GM21576 (cell line): ENCODE results near the gene TANGO6.
"Not testable (repeated sequence)": the region's sequence is repeated elsewhere in the genome, so short reads cannot be mapped to it uniquely, and the experiment has no call there.

Experiments used
- ATAC-seq: cut with Tn5 transposase; IDR thresholded peaks from one replicate; pipeline ENCODE4 v1.9.1; 2021; ENCODE audit warnings: mild to moderate bottlenecking, moderate library complexity; ENCODE audit not compliant: unreplicated experiment

TANGO6 gene

DNA sequence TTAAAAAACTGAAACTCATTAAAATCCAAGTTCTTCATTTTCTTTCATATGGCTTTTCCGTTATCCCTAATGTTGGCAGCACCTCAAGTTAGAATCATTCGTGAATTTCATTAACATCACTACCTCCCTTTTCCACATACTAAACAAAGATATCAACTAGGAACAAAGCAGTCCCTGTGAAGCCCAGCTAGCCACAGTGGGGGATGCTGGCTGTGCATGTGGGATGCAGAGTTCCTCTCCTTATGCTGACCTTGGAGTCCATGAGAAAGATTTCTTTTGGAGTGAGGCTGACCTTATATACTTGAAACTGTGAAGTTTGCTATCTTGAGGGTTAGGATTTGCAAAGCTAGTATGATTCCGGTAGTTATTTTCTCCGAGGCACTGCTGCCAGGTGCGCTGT, 117.6 kb downstream of the TANGO6 start:
- ATAC-seq = no peak

DNA sequence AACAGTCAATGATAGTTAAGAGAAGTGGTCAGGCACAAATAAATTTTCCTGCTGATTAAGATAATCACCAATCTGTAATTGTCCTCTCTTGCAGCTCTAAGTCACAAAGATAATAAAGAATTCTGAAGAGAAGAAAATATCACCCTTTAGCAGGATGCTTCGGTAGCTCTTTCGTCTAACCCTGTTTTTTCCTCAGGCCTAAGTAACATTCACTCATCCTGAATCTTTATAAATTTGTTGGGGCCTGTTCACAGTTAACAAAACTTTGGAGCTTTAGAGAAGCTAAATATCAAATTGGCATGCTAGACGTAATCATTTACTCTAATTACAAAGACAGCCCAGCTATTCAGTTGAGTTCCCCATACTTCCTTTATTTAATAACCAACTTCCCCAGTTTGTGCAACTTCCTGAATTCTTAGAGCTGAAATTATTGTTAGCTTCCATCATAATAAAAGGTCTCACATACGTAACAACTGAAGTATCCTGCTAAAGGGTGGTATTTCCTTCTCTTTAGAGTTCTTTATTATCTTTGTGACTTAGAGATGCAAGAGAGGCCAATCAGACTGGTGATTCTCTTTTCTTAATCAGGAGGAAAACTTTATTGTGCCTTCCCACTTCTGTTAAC, 118.6 kb downstream of the TANGO6 start:
- no peak for ATAC-seq

DNA sequence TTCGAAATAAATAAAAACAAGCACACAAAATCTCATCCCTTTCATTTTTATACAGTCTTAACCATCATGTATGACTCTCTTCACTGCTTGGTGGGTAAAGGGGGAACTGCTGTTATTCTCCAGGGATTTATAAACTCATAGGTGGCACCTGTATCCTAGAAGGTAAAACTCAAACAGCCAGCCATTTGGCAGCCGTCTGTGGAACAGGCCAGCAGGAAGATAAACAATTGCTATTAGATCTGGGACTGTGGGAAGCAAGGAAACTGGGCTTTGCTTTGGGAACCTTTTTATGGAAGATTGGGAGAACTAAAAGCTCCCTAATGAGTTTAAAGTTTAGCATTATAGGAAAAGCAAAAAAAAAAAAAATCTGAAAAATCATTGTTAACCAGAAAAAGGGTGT, 126.0 kb downstream of the TANGO6 start:
- no peak for ATAC-seq

- no peak for ATAC-seq
Measured at GRCh38 chr16:68972013-68972412, 128.7 kb downstream of the TANGO6 start.

DNA sequence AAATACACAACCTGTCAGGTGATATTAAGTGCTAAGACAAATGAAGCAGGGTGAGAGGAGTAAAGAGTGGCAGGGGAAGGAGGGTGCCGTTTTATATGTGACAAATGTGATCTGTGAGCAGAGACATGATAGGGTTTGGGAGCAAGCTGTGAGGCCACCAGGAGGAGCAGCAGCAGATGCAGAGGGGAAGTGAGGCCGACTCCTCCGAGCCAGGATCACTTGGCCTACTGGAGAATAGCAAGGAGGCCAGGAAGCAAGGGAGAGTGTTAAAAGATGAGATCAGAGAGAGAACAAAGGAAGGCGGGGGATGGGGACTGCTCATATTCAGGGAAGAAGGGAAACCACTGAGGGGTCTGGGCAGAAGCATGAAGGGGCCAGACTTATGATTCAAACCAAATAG, 129.4 kb downstream of the TANGO6 start:
- ATAC-seq = no peak

GRCh38 chr16:68973611-68974120, 130.3 kb downstream of the TANGO6 start:
- no peak for ATAC-seq

DNA sequence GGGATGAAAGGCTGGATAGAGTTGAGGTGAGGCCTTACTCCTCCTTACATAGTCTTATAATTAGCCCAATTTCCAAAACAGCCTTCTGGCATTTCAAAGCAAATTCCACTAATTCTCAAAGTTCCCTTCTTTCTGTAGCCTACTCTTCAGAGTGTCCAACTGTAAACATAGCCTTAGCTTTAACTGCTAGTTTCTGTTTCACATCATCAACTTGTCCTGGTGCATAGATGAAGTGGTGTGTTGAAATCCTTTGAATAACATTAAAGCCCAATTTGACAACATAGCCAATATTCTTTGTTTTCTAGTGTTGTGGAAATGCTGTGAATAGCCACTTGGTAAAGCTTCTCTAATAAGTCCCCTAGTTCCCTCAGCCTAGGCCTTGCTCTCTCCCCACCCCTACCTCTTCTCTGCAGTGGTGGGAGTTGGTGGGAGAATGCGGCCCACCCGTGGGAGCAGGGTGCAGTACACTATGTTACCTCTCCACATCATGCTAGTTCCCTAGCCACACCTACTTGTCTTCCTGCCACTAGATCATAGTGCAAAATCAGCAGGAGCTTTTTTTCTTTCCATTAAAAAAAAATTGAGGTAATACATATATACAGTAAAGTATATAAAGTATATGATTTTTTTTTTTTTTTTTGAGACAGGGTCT, 135.1 kb downstream of the TANGO6 start:
- no peak for ATAC-seq

DNA sequence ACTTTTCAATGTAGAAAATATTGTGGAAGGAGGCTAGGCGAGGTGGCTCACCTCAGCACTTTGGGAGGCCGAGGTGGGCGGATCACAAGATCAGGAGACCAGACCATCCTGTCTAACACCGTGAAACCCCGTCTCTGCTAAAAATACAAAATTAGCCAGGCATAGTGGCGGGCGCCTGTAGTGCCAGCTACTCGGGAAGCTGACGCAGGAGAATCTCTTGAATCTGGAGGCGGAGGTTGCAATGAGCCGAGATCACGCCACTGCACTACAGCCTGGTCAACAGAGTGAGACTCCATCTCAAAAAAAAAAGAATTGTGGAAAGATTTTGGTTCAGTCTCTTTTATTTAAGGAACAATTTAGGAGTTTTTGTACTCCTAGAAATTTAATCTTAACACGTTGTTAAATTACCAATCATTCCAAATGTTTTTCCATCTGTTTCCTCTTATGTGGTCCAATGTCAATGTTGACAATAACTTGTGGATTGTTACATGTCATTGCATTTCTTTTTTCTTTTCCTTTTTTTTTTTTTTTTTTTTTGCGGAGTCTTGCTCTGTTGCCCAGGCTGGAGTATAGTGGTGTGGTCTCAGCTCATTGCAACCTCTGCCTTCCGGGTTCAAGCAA, 137.5 kb downstream of the TANGO6 start:
- ATAC-seq = no peak

DNA sequence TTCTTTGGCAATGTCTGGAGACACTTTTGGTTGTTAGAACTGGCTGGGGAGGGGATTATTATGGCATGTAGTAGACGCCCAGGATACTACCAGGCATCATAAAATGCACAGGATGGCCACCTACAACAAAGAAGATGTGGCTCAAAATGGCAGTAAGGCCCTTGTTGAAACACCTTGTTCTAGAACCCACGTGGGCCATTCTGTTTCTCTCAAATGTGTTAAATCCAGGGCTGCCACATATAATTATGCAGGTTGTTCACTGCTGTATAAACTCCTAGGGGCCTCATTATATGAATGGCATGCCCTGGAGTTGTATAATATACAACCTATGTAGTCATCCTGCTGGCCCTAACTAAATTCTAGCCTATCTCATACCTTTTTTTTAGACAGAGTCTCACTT, 138.6 kb downstream of the TANGO6 start:
- no peak for ATAC-seq

DNA sequence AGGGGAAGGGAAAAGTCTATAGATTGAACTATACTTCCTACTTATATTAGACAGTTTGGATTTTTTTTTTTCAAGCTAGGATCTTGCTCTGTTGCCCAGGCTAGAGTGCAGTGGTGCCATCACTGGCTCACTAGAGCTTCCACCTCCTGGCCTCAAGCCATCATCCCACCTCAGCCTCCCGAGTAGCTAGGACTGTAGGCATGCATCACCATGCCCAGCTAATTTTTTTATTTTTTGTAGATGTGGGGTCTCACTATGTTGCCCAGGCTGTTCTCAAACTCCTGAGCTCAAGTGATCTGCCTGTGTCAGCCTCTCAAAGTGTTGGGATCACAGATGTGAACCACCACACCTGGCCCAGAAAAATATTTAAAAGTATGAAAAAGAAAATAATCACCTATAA, 141.1 kb downstream of the TANGO6 start:
- ATAC-seq = no peak

GRCh38 chr16:68985268-68985667, 141.9 kb downstream of the TANGO6 start:
- no peak for ATAC-seq

DNA sequence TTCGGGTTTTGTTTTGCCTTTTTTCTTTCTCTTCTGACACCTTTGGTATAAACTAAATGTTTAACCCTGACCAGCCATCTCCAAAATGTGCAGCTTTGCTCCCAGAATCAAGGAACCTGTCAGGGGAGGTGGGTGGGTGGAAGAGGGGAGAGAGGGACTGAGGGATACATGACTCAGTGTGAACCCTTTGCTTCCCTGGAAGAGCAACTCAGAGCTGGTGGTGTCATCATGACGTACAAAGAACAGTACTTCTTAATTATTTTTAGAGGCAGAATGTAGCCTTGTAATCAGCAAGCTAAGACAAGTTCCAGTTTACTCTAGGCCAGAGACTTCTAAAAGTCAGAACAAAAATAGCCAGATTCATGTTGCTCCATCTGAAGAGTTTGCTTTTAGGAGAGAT, 142.5 kb downstream of the TANGO6 start:
- ATAC-seq = no peak

DNA sequence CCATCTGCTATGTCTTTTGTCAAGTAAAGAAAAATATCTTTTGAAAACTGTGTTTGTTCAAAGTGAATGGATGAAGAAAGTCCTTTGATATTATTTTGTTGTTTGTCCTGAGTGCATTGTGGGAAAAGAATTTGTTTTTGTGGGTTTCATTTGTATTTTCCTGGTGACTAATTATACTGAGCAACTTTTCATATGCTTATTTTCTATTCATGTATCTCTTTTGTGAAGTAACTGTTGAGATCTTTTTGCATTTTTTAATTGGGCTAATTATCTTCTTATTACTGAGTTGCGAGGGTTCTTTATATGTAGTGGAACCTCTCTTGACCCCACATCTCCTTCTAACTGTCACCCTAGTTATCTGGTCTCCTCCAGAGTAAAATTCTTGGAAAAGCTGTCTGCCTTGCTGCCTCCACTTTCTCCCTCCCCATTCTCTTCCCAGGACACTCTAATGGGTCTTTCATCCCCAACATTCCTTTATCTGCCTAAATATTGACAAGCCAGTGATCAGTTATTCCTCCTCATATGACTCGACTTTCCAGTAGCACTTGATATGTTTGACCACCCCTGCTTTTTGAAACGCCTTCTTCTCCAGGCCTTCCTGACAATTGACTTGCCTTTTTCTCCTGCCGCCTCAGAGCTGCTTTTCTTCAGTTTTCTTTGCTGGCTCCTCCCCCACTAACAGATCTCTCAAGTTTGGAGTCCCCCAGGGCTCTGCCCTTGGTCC, 144.6 kb downstream of the TANGO6 start:
- no peak for ATAC-seq

DNA sequence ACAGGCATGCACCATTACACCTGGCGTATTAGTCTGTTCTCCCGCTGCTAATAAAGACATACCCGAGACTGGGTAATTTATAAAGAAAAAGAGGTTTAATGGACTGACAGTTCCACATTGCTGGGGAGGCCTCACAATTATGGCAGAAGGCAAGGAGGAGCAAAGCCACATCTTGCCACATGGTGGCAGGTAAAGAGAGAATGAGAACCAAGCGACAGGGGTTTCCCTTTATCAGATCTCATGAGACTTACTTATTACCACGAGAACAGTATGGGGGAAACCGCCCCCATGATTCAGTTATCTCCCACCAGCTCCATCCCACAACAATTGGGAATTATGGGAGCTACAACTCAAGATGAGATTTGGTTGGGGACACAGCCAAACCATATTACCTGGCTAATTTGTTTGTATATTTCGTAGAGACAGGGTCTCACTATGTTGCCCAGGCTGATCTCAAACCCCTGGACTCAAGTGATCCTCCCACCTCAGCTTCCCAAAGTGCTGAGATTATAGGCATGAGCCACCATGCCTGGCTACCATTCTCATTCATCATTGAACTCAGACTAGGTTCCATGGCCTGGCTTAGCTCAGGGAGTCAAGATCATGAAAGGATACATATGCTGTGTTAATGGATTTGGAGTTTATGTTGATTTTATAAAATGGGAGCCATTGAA, 147.0 kb downstream of the TANGO6 start:
- not testable (repeated sequence) for ATAC-seq

GRCh38 chr16:68991075-68991474, 147.7 kb downstream of the TANGO6 start:
- ATAC-seq = no peak

DNA sequence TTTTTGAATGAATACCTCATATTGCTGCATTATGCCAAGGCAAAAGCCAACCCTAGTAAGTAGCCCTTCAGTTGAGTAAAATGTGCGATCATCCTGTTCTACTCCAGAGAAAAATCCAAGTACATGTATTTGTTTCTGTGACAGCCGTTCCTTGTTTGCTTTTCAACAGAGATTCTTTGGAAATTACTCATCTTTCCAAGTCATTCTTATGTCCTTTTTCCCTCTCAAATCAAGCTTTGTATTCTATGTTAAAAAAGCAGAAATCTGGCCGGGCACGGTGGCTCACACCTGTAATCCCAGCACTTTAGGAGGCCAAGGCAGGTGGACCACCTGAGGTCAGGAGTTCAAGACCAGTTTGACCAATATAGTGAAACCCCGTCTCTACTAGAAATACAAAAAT, 149.2 kb downstream of the TANGO6 start:
- ATAC-seq = no peak

GRCh38 chr16:68993456-68993855, 150.1 kb downstream of the TANGO6 start:
- ATAC-seq = no peak

DNA sequence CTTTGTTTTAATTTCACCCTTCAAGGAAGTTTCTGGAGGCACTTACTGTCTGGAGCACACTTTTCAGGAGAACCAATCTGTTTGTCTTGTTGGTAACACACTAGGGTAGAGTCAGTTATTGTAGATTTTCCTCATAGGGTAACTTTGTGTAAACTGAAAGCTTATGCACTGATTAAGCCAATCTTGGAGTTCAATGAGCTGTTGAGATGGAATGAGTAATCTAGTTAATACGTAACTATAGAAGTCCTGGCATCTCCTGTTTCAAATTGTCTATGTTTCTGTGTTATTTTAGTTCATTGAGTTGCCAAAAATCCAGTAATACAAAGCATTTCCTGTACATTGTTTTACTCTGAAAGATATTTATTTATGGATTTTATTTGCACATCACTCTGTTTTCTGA, 150.6 kb downstream of the TANGO6 start:
- no peak for ATAC-seq

DNA sequence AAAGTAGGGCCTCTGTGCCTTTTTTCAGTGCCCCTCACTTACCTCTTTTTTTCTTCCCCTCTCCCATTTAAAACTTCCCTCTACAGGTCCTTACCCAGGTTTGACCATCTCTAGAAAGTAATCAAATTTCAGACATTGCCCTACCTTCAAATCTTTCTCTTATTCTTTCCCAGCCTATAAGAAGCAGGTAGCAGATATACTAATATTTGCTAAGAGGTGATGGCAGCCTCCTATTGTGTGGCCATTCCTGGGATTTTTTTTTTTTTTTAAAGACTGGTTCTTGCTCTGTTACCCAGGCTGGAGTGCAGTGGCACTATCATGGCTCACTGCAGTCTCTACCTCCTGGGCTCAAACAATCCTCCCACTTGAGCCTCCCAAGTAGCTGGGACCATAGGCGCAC, 151.0 kb downstream of the TANGO6 start:
- no peak for ATAC-seq

- ATAC-seq = no peak
Measured at GRCh38 chr16:68995011-68995504, 151.7 kb downstream of the TANGO6 start.

DNA sequence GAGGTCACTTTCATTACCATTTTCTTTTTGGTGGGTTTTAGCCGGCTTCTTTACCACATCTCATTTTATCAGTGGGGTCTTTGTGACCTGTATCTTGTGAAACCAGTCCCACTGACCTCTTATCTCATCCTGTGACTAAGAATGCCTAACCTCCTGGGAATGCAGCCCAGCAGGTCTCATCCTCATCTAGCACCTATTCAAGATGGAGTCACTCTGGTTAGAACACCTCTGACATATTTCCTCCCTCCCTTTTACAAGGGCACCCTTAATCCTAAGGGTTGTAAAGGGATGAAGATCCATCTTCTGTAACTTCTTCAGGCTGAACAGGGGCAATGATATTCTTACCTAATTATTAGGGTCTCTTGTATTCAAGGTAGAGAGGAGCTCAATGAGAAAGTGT, 154.2 kb downstream of the TANGO6 start:
- ATAC-seq = no peak
